IMR-90 (cell line): ENCODE measurements around the gene TMEM235.

Experiments
- BHLHE40 ChIP-seq: fragments of 150-350 bp; IDR thresholded peaks from 2 replicates; pipeline ENCODE4 v1.6.1; 2016; ENCODE audit warnings: mild to moderate bottlenecking, low read depth, low read length
- CTCF ChIP-seq: conservative IDR thresholded peaks from 2 replicates; pipeline ENCODE4 v1.5.1; 2012; ENCODE audit warnings: mild to moderate bottlenecking, low read depth, low read length, improper control_type of control experiment
- ELK1 ChIP-seq: fragments of 150-350 bp; IDR thresholded peaks from 2 replicates; pipeline ENCODE4 v1.6.1; 2016; ENCODE audit warnings: low read depth, mild to moderate bottlenecking, low read length, moderate library complexity, borderline replicate concordance
- FOS ChIP-seq: fragments of 150-350 bp; IDR thresholded peaks from 2 replicates; pipeline ENCODE4 v1.6.1; 2016; ENCODE audit warnings: low read depth, low read length
- MAFK ChIP-seq: IDR thresholded peaks from 2 replicates; pipeline ENCODE4 v1.6.1; 2012; ENCODE audit warnings: low read depth, low read length, improper control_type of control experiment
- MAZ ChIP-seq: IDR thresholded peaks from 2 replicates; pipeline ENCODE4 v1.6.1; 2012; ENCODE audit warnings: low read depth, mild to moderate bottlenecking, low read length, improper control_type of control experiment, moderate library complexity, borderline replicate concordance
- POLR2A ChIP-seq: IDR thresholded peaks from 2 replicates; pipeline ENCODE4 v1.6.1; 2012; ENCODE audit warnings: mild to moderate bottlenecking, low read depth, low read length
- RAD21 ChIP-seq: IDR thresholded peaks from 2 replicates; pipeline ENCODE4 v1.6.1; 2012; ENCODE audit warnings: low read length, improper control_type of control experiment
- RCOR1 ChIP-seq: IDR thresholded peaks from 2 replicates; pipeline ENCODE4 v1.6.1; 2012; ENCODE audit warnings: mild to moderate bottlenecking, low read length, improper control_type of control experiment; ENCODE audit not compliant: insufficient replicate concordance
- RFX5 ChIP-seq: IDR thresholded peaks from 2 replicates; pipeline ENCODE4 v1.8.0; 2012; ENCODE audit warnings: low read depth, mild to moderate bottlenecking, low read length, moderate library complexity
- SMC3 ChIP-seq: fragments of 150-350 bp; IDR thresholded peaks from 2 replicates; pipeline ENCODE4 v1.6.1; 2016; ENCODE audit warnings: low read depth, mild to moderate bottlenecking, antibody characterized with exemption, low read length, moderate library complexity
- TF ChIP-seq, protein P1 (sequence below): fragments of 150-350 bp; IDR thresholded peaks from 2 replicates; pipeline ENCODE4 v1.6.1; 2017; ENCODE audit warnings: mild to moderate bottlenecking, antibody characterized with exemption, low read length, low read depth

DNA sequence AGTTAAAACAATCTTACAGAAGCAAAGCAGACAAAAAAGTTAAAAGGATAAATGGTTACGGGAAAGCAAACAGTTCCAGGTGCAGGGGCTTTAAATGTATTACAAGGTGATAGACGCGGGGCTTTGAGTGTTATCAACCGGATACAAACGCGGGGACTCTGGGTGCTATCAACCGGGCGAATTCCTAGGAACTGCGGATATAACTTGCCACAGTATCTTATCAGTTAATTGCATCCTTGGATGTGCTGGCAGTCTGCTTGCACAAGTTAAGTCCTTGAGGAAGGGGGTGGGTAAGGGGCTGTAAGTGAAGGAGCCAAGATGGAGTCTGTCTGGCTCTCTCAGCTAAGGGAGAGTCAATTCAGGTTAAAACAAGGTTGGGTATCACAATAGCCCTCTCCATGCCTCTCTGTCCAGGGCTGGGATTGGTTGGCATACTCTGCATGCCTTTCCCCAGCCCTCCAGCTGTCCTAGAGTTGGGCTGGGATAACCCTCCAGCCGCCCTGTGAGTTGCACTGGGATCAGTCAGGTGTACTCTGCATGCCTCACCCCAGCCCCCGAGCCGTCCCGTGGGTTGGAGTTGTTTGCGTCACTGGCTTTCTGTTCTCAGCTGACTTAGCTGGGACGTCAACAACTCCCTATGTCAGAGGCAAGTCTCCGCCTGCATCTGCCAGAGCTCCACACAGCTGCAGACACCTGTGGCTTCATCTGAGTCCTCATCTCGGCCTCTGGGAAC, 40.9 kb downstream of the TMEM235 start:
- TF ChIP-seq POLR2A (no peak), CTCF (no peak), FOS (no peak), ELK1 (no peak), RFX5 (no peak), RCOR1 (no peak), SMC3 (no peak), MAFK (no peak), MAZ (no peak), BHLHE40 (no peak), RAD21 (no peak)
- TF ChIP-seq, protein P1, sequence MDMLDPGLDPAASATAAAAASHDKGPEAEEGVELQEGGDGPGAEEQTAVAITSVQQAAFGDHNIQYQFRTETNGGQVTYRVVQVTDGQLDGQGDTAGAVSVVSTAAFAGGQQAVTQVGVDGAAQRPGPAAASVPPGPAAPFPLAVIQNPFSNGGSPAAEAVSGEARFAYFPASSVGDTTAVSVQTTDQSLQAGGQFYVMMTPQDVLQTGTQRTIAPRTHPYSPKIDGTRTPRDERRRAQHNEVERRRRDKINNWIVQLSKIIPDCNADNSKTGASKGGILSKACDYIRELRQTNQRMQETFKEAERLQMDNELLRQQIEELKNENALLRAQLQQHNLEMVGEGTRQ: peak; percentile 35; the same call in 1 of the 2 replicates
